ENCODE data around the gene PNKD.
"Not testable (repeated sequence)": the region's sequence is repeated elsewhere in the genome, so short reads cannot be mapped to it uniquely, and the experiment has no call there.

Gene PNKD

DNA sequence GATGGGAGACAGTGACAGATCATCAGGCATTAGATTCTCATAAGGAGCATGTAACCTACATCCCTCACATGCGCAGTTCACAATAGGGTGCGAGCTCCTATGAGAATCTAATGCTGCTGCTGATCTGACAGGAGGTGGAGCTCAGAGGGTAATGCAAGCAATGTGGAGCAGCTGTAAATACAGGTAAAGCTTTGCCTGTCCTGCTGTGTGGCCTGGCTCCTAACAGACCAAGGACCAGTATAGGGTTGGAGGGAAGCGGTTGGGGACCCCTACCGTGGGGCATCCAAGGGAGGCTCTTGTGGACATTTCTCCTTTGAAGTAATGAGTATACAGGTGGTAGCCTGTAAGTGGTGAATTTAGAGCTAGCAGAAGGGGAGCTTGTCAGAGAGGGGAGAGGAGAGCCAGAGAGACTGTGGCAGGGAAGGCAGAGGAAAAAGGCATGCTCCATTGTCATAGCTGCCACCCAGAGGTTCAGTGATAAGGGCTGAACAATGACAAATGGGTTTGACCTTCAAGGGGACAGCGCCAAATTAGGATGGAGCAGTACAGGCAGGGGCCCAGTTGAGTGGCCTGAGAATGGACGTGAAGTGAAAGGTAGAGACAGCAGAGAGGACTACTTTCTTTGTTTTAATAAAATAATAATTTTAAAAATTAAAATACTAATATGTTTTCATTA, 37.2 kb downstream of the PNKD start:
- Histone ChIP-seq H3K27me3 (ENCODE audit: insufficient read depth, poor library complexity, severe bottlenecking) (no peaks in the 10 kb centered on the region), H3K27ac (replicated peaks) (no peak overlapping the region), H3K4me3 (replicated peaks; ENCODE audit: insufficient read depth, low read length) (no peak overlapping the region)
- no peak for DNase-seq (ENCODE audit: low read depth in 1 of 2, low spot score in 1 of 2)
- TF ChIP-seq, protein P1, sequence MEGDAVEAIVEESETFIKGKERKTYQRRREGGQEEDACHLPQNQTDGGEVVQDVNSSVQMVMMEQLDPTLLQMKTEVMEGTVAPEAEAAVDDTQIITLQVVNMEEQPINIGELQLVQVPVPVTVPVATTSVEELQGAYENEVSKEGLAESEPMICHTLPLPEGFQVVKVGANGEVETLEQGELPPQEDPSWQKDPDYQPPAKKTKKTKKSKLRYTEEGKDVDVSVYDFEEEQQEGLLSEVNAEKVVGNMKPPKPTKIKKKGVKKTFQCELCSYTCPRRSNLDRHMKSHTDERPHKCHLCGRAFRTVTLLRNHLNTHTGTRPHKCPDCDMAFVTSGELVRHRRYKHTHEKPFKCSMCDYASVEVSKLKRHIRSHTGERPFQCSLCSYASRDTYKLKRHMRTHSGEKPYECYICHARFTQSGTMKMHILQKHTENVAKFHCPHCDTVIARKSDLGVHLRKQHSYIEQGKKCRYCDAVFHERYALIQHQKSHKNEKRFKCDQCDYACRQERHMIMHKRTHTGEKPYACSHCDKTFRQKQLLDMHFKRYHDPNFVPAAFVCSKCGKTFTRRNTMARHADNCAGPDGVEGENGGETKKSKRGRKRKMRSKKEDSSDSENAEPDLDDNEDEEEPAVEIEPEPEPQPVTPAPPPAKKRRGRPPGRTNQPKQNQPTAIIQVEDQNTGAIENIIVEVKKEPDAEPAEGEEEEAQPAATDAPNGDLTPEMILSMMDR (IDR thresholded peaks at IDR 0.05; ENCODE audit: insufficient read depth, low read length) = no peak

DNA sequence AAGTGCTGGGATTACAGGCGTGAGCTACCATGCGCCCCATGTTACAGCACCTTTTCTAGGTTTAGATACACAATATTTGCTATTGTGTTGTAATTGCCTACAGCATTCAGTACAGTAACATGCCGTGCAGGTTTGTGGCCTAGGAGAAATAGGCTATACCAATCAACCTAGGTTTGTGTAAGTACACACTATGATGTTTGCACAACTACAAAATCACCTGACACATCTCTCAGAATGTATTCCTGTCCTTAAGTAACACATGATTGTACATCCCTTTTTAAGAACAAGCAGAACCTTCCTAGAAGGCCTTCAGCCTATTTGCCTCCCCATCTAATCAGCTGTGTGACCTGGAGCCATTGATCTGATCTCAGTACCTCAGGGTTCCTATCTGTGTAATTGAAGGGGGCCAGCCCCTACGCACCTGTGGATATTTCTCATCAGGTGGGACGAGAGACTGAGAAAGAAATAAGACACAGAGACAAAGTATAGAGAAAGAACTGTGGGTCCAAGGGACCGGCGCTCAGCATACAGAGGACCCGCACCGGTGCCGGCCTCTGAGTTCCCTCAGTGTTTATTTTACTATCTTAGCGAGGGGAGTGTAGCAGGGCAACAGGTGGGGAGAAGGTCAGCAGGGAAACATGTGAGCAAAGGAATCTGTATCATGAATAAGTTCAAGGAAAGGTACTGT, 40.7 kb downstream of the PNKD start:
- peak in 1 of 2 experiments; percentile 41 for DNase-seq (ENCODE audit: low read depth in 1 of 2, low spot score in 1 of 2)
- Histone ChIP-seq H3K4me3 (replicated peaks; ENCODE audit: insufficient read depth, low read length) (no peak overlapping the region), H3K27me3 (ENCODE audit: insufficient read depth, poor library complexity, severe bottlenecking) (no peaks in the 10 kb centered on the region), H3K27ac (replicated peaks) (no peak overlapping the region)
- TF ChIP-seq, protein P1 (IDR thresholded peaks at IDR 0.05; ENCODE audit: insufficient read depth, low read length) = no peak
- TF ChIP-seq POLR2AphosphoS5 (IDR thresholded peaks at IDR 0.05; ENCODE audit: low read depth) (no peak), SPI1 (IDR thresholded peaks at IDR 0.05; ENCODE audit: borderline replicate concordance, low read depth) (no peak), GABPA (IDR thresholded peaks at IDR 0.05; ENCODE audit: low read depth) (no peak)
- TF ChIP-seq, protein P2, sequence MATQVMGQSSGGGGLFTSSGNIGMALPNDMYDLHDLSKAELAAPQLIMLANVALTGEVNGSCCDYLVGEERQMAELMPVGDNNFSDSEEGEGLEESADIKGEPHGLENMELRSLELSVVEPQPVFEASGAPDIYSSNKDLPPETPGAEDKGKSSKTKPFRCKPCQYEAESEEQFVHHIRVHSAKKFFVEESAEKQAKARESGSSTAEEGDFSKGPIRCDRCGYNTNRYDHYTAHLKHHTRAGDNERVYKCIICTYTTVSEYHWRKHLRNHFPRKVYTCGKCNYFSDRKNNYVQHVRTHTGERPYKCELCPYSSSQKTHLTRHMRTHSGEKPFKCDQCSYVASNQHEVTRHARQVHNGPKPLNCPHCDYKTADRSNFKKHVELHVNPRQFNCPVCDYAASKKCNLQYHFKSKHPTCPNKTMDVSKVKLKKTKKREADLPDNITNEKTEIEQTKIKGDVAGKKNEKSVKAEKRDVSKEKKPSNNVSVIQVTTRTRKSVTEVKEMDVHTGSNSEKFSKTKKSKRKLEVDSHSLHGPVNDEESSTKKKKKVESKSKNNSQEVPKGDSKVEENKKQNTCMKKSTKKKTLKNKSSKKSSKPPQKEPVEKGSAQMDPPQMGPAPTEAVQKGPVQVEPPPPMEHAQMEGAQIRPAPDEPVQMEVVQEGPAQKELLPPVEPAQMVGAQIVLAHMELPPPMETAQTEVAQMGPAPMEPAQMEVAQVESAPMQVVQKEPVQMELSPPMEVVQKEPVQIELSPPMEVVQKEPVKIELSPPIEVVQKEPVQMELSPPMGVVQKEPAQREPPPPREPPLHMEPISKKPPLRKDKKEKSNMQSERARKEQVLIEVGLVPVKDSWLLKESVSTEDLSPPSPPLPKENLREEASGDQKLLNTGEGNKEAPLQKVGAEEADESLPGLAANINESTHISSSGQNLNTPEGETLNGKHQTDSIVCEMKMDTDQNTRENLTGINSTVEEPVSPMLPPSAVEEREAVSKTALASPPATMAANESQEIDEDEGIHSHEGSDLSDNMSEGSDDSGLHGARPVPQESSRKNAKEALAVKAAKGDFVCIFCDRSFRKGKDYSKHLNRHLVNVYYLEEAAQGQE (IDR thresholded peaks at IDR 0.05; ENCODE audit: insufficient replicate concordance, low read depth) = no peak

DNA sequence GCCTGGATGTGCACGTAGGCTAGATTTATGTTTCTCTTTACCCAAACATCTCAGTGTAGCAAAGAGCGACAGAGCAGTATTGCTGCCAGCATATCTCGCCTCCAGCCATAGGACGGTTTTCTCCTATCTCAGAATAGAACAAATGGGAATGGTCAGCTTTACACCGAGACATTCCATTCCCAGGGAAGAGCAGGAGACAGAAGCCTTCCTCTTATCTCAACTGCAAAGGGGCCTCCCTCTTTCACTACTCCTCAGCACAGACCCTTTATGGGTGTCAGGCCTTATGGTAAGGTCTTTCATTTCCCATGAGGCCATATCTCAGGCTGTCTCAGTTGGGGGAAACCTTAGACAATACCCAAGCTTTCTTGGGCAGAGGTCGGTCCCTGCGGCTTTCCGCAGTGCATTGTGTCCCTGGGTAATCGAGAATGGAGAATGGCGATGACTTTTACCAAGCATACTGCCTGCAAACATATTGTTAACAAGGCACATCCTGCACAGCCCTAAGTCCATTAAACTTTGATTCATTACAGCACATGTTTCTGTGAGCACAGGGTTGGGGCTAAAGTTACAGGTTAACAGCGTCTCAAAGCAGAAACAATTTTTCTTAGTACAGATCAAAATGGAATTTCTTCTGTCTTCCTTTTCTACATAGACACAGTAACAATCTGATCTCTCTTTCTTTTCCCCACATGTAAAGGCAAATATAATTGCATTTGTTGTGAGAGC, 41.4 kb downstream of the PNKD start:
- not testable (repeated sequence) for DNase-seq (ENCODE audit: low read depth in 1 of 2, low spot score in 1 of 2); H3K27me3 ChIP-seq (ENCODE audit: insufficient read depth, poor library complexity, severe bottlenecking); H3K4me3 ChIP-seq (replicated peaks; ENCODE audit: insufficient read depth, low read length); H3K27ac ChIP-seq (replicated peaks)

DNA sequence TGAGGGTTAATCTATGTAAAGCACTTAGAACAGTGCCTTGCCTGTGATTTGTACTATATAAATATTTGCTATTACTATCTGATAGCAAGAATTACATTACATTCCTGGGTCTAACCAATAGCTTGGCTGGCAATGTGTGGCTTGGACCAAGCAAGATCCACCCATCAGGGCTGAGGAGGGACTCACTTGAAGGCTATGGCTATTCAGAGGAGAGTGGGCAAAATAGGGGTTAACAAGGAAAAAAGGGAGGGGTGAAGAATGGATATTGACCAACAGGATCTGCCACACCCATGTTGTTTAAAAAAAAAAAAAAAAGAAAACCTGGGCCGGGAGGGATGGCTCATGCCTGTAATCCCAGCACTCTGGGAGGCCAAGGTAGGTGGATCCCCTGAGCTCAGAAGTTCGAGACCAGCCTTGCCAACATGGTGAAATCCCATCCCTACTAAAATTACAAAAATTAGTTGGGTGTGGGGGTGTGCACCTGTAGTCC, 42.0 kb downstream of the PNKD start:
- no peak for TF ChIP-seq POLR2AphosphoS5 (IDR thresholded peaks at IDR 0.05; ENCODE audit: low read depth)
- TF ChIP-seq, protein P1 (IDR thresholded peaks at IDR 0.05; ENCODE audit: insufficient read depth, low read length) = no peak
- no peak for TF ChIP-seq SPI1 (IDR thresholded peaks at IDR 0.05; ENCODE audit: borderline replicate concordance, low read depth)
- TF ChIP-seq, protein P2 (IDR thresholded peaks at IDR 0.05; ENCODE audit: insufficient replicate concordance, low read depth) = no peak
- no peak for TF ChIP-seq GABPA (IDR thresholded peaks at IDR 0.05; ENCODE audit: low read depth)
- no peak for DNase-seq (ENCODE audit: low read depth in 1 of 2, low spot score in 1 of 2)
- H3K27me3 ChIP-seq (ENCODE audit: insufficient read depth, poor library complexity, severe bottlenecking) = no peaks in the 10 kb centered on the region
- no peak overlapping the region for H3K4me3 ChIP-seq (replicated peaks; ENCODE audit: insufficient read depth, low read length)
- H3K27ac ChIP-seq (replicated peaks) = no peak overlapping the region
